Chondrocyte (in vitro differentiated cells): ENCODE measurements around the gene TGFBRAP1. TPM values are rescaled to one million over a fixed set of nuclear protein-coding genes. Genes with fewer than 3 reads are reported as not detected.
A peak's percentile ranks its signal among the peaks of the same experiment; 100 is the strongest.

Experiments used
- DNase-seq: peaks from one replicate; pipeline ENCODE4 v3.0.0; 2021; ENCODE audit warnings: mixed read lengths, low spot score
- H3K27ac Mint-ChIP-seq: one replicate; pipeline ENCODE4 v1.8.0; 2021; ENCODE audit warnings: mild to moderate bottlenecking, moderate library complexity, mixed read lengths; ENCODE audit not compliant: unreplicated experiment
- H3K27me3 Mint-ChIP-seq: 2 replicates; pipeline ENCODE4 v1.8.0; 2021; ENCODE audit warnings: low read depth, mixed read lengths
- H3K36me3 Mint-ChIP-seq: 2 replicates; pipeline ENCODE4 v1.8.0; 2021; ENCODE audit warnings: low read depth, mixed read lengths
- H3K4me1 Mint-ChIP-seq: 2 replicates; pipeline ENCODE4 v1.8.0; 2021; ENCODE audit warnings: low read depth, mild to moderate bottlenecking, mixed read lengths
- H3K4me3 Mint-ChIP-seq: one replicate; pipeline ENCODE4 v1.8.0; 2021; ENCODE audit warnings: mild to moderate bottlenecking, moderate library complexity, mixed read lengths; ENCODE audit not compliant: unreplicated experiment
- H3K9me3 Mint-ChIP-seq: 2 replicates; pipeline ENCODE4 v1.8.0; 2021; ENCODE audit warnings: low read depth, mixed read lengths
- CTCF ChIP-seq: fragments of 200-600 bp; sonication (generic); IDR thresholded peaks from 2 replicates; pipeline ENCODE4 v1.5.0; 2021; ENCODE audit warnings: antibody characterized with exemption, mild to moderate bottlenecking, moderate library complexity
- total RNA-seq: library from RNA; stranded (reverse); gene quantifications from 3 replicates; pipeline ENCODE4 v1.2.1, GENCODE V29; 2021

Gene TGFBRAP1
- total RNA-seq, 1 donor from 2014 or later = 18.3 TPM

GRCh38 chr2:105299290-105299689 is 30.2 kb downstream of the TGFBRAP1 start:
- H3K4me1 Mint-ChIP-seq = peaks cover 19% of the 10 kb centered on the region
- H3K27me3 Mint-ChIP-seq = no peaks in the 10 kb centered on the region
- H3K9me3 Mint-ChIP-seq = no peaks in the 10 kb centered on the region
- H3K36me3 Mint-ChIP-seq = peaks cover 7% of the 10 kb centered on the region
- no peak overlapping the region for H3K27ac Mint-ChIP-seq
- no peak for TF ChIP-seq CTCF
- H3K4me3 Mint-ChIP-seq = no peak overlapping the region
- no peak for DNase-seq

GRCh38 chr2:105298017-105298416 is 31.5 kb downstream of the TGFBRAP1 start:
- DNase-seq = no peak
- no peak overlapping the region for H3K4me3 Mint-ChIP-seq
- no peaks in the 10 kb centered on the region for H3K9me3 Mint-ChIP-seq
- peaks cover 7% of the 10 kb centered on the region for H3K36me3 Mint-ChIP-seq
- no peak overlapping the region for H3K27ac Mint-ChIP-seq
- H3K27me3 Mint-ChIP-seq = no peaks in the 10 kb centered on the region
- TF ChIP-seq CTCF = no peak
- H3K4me1 Mint-ChIP-seq = peaks cover 27% of the 10 kb centered on the region

- Mint-ChIP-seq H3K27ac (peak overlapping the region; percentile 52), H3K4me3 (no peak overlapping the region), H3K4me1 (peaks cover 34% of the 10 kb centered on the region), H3K27me3 (no peaks in the 10 kb centered on the region), H3K9me3 (no peaks in the 10 kb centered on the region), H3K36me3 (peaks cover 7% of the 10 kb centered on the region)
- TF ChIP-seq CTCF = no peak
- no peak for DNase-seq
Observed at GRCh38 chr2:105297216-105297615, 32.3 kb downstream of the TGFBRAP1 start.

GRCh38 chr2:105296017-105296611 is 33.4 kb downstream of the TGFBRAP1 start:
- no peak for DNase-seq
- no peak for TF ChIP-seq CTCF
- peaks cover 13% of the 10 kb centered on the region for H3K36me3 Mint-ChIP-seq
- H3K27ac Mint-ChIP-seq = no peak overlapping the region
- H3K27me3 Mint-ChIP-seq = no peaks in the 10 kb centered on the region
- peaks cover 44% of the 10 kb centered on the region for H3K4me1 Mint-ChIP-seq
- no peaks in the 10 kb centered on the region for H3K9me3 Mint-ChIP-seq
- H3K4me3 Mint-ChIP-seq = no peak overlapping the region

- H3K9me3 Mint-ChIP-seq = no peaks in the 10 kb centered on the region
- no peak overlapping the region for H3K4me3 Mint-ChIP-seq
- TF ChIP-seq CTCF = peak; percentile 88
- H3K36me3 Mint-ChIP-seq = peaks cover 16% of the 10 kb centered on the region
- no peaks in the 10 kb centered on the region for H3K27me3 Mint-ChIP-seq
- DNase-seq = no peak
- no peak overlapping the region for H3K27ac Mint-ChIP-seq
- H3K4me1 Mint-ChIP-seq = peaks cover 44% of the 10 kb centered on the region
Observed at GRCh38 chr2:105294844-105295481, 34.6 kb downstream of the TGFBRAP1 start.
